GM21528 (cell line): ENCODE measurements around the gene C11orf87.
A peak's percentile ranks its signal among the peaks of the same experiment; 100 is the strongest.

Experiments used
- ATAC-seq: cut with Tn5 transposase; IDR thresholded peaks from one replicate; pipeline ENCODE4 v1.9.1; 2021; ENCODE audit warnings: mild to moderate bottlenecking, moderate library complexity; ENCODE audit not compliant: unreplicated experiment, low FRiP score

C11orf87 gene

GRCh38 chr11:109421981-109422869 is at the start of gene C11orf87:
TSS of gene C11orf87 (plus strand) at chr11:109422190. CDS start at chr11:109423634, 1,444 bp downstream.
- no peak for ATAC-seq

- ATAC-seq: no peak
Observed at GRCh38 chr11:109374032-109374431, 48.0 kb upstream of the C11orf87 start.

DNA sequence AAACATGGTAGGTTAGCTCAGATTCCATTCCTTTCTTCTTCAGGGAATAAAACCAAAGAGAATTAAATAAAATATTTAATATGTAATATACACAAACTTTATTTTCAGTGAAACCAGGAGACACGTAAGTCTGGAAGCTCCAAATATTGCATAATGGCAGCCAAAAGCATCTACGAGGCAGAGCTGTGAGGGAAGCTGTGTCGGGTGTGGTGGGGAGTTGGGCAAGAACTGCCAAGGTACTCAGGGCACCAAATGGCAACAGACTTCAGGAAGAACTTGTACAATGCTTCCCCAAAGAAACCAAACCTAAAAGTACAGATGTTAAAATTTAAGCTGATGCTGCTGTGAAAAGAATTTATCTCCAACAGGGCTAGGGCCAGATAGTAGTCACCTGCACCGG is 47.5 kb upstream of the C11orf87 start:
- ATAC-seq: no peak

GRCh38 chr11:109377039-109377742 is 44.8 kb upstream of the C11orf87 start:
- no peak for ATAC-seq

- ATAC-seq: no peak
Observed at GRCh38 chr11:109378034-109378433, 44.0 kb upstream of the C11orf87 start.

DNA sequence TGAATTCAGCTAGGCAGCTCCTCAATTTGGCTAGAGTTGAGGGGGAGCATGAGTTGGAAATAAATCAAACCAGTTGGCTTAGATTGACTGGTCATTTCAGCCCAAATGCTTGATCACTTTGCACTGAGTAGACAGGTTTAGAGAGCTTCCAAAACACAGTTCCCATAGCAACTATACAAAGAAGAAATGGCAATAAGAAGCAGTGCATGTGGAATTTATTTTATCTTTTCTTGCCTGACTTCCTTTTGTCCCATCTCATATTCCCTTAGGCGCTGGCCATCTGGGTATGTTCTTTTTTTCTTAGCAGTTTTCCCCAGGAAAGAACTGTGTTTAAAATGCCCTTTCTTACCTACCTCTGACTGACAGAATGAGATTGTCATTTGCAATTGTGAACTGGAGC is 38.7 kb upstream of the C11orf87 start:
- ATAC-seq: no peak

- ATAC-seq: no peak
Observed at GRCh38 chr11:109384873-109385272, 37.1 kb upstream of the C11orf87 start.

DNA sequence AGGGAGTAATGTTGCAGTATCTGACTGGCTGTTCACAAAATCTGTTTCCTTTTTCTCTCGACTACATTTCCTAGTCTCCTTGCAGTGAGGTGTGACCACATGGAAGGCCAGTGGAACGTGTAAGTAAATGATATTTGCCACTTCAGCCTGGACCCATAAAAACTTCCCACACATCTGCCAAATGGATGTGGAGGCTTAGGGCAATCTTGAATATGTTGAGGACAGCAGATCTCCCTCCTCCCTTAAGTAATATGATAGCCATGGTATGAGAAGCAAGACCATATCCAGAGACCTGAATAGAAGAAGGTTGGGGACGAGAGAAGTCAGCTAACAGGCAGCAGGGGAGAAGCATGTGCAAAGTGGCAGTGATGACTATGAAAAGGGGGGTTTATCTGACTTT is 33.0 kb upstream of the C11orf87 start:
- ATAC-seq: no peak

- ATAC-seq: no peak
Observed at GRCh38 chr11:109390752-109391151, 31.2 kb upstream of the C11orf87 start.

DNA sequence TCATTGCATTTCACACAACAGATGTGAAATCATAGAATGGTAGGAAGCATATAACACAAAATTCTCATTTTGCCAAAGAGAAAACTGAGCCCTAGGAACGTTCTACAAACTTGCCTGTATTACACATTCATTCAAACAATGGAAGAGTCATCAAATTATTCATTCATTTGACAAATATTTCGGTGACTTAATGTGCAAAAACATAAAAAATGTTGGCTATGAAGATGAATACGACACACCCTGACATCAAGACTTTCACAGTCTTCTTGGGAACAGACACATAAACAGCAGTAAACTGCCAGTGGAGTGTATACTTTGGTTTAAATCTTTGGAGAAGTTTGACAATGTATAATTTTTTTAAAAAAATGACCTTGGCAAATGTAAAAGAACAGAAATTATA is 20.4 kb upstream of the C11orf87 start:
- ATAC-seq: no peak

GRCh38 chr11:109405671-109406070 is 16.3 kb upstream of the C11orf87 start:
- no peak for ATAC-seq

DNA sequence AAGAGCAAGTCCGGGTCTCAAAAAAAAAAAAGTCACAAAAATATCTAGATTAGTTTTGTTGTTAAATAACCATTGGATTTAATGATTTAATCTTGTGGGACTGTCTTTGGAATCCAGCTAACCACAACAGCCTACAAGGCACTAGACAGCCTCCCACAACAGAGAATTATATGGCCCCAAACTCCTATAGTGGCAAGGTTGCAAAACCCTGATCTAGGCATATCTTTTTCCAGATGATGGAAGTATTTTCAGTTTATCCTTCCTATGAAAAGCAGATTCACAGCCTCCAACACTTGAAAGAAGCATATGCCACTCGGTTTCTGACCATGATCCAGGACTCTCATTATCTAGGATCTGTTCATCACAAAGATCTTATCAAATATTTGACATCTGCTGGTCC is 5.4 kb upstream of the C11orf87 start:
- ATAC-seq: no peak

- no peak for ATAC-seq
Observed at GRCh38 chr11:109422870-109423465, 978 bp downstream of the C11orf87 start.

DNA sequence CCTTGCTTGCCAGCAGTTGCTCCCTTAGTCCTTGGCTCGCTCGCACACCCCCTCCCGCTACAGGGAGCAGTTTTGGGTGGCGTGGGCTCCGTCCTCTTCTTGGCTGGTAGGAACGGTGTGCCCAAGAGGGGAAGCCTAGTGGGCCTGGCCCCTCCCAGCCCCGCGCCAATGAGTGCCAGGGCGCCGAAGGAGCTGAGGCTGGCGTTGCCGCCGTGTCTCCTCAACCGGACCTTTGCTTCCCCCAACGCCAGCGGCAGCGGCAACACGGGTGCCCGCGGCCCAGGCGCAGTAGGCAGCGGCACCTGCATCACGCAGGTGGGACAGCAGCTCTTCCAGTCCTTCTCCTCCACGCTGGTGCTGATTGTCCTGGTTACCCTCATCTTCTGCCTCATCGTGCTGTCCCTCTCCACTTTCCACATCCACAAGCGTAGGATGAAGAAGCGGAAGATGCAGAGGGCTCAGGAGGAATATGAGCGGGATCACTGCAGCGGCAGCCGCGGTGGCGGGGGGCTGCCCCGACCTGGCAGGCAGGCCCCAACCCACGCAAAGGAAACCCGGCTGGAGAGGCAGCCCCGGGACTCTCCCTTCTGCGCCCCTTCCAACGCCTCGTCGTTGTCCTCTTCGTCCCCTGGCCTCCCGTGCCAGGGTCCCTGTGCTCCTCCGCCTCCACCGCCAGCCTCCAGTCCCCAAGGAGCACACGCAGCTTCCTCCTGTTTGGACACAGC is 1.6 kb downstream of the C11orf87 start:
- no peak for ATAC-seq

DNA sequence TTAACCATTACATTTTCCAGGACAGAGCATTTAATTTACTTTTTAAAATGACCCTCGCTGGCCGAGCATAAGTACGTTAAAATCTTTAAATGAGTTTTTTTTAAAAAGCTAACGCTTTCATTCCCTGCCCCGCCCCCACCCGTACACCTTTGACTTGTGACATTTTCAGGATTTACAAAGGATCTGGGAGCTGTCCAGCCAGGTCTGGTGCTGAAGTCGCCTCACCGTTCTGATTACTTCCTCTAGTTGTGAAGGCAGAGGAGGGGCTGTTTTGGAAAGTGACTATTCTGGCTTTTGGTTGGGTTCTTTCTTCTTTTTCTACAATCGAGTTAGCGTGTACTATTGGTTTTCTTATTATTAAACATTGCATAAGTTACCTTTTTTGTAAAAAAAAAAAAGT is 2.9 kb downstream of the C11orf87 start:
- ATAC-seq: no peak

DNA sequence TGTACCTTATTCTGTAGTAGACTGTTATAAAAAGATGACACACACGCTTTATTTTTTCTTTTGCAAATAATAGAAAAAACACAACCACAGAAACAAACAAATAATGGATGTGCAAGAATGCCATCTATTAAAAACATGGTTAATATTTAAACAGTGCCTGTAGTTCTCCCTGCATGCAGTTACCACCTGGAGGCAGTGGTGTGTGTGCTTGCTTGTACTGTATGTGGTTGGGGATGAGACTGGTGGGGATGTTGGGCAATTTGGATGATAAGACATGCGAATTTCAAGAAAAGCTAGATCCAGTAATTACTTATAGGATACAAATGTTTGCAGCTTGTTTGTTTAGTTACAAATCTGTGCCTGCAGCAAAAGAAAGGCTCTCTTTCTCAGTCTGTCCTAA is 3.6 kb downstream of the C11orf87 start:
- ATAC-seq: no peak

DNA sequence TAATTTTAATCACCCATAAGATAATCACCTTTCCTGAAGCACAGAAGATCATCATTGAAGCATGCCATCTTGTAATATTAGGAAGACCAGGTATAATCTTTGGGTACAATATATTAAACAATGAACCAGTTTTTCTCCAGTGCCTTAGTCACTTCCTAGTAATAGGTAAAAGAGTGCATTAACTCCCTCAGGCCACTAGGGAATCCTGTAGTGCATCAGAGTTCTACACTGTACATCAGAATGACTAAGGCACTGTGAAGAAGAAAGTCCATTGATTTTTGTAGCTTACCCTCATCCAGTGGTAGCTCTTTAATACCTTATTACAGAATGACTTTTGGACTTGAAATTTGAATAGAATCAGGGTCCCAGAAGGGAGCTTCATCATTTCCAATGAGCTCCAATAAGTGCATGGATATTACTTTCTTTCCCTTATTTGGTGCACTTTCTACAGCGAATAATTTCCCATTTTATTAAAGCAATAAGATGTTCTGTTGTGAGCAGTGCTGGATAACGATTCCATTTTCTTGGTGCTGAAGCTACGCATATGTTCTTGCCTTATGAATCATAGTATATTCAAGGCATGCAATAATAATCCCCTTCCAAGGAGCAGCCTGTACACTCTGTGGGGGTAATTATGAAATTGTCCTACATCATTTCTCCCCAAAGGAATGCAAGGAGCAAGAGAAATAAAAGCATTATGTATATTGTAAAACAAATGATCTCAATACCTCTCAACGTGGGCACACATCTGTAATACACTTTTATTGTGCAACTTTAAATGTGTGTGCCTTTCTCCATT is 4.7 kb downstream of the C11orf87 start:
- peak; percentile 66 for ATAC-seq

GRCh38 chr11:109432105-109432504 is 10.1 kb downstream of the C11orf87 start:
- ATAC-seq: no peak

DNA sequence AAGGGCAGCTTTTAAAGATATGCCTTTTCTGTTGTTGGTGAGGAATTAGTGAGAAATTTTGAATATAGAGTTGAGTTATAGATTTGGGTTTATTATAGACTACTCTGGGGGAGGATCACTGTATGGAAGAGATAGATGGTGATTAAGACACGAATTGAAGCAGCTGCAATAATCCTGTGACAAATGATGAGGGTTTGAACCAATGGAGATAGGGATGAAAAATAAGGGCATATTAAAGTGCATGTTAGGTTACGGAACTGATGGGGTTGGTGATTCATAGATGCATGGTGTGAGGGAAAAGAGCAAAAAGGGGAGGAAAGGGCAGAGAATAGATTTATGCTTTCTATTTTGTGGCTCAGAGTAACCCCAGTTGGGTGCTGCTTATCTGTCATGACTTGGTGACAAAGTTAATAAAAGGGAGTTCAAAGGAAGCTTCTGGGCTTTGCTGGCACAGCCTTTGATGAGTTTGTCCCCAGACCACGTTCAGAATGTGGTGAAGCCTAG is 11.8 kb downstream of the C11orf87 start:
- no peak for ATAC-seq
